ENCODE results near the gene RCBTB2. TPM values are rescaled to one million over a fixed set of nuclear protein-coding genes. Genes with fewer than 3 reads are reported as not detected.

The RCBTB2 gene
- total RNA-seq, 4 donors from 2014 or later: 29.1 to 49.6 (median 34.9) TPM

DNA sequence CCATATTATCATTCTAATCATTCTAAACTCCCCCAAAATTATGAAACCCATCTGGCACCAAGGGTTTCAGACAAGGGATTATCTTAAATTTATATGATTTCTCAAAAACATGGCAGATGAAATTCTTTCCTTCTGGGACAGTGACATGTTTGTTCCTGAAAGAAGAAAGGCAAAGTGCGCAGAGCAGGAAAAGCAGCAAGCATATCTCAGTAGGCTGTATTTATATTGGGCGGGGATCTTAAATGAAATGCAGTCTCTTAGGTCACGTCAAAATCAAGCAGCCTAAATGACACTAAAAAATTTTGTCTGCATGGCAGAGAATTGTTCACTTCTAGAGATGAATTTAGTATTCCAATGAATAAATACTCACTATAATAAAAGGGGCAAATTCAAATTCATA is 49.3 kb downstream of the RCBTB2 start:
- WGBS, 2 donors: 99% methylated on average over 3 of the region's 3 CpGs
- H3K36me3 ChIP-seq: no peaks in the 10 kb centered on the region
- H3K27me3 ChIP-seq: no peaks in the 10 kb centered on the region
- H3K4me1 ChIP-seq: no peaks in the 10 kb centered on the region
- intact Hi-C loops (cut with DNase I): no loop called here
- TF ChIP-seq POLR2A (IDR thresholded peaks at IDR 0.05) (no peak), CTCF (IDR thresholded peaks at IDR 0.05) (no peak)
- no peak overlapping the region for H3K4me3 ChIP-seq (replicated peaks in 1 of 3)
- H3K9me3 ChIP-seq: no peaks in the 10 kb centered on the region
- no peak overlapping the region for H3K27ac ChIP-seq
- DNase-seq: no peak

GRCh38 chr13:48478391-48478790 is 54.5 kb downstream of the RCBTB2 start:
- H3K4me3 ChIP-seq (replicated peaks in 1 of 3): no peak overlapping the region
- 54 to 71% methylated on average over 1 of the region's 1 CpG for WGBS, 2 donors

GRCh38 chr13:48477191-48477855 is 55.6 kb downstream of the RCBTB2 start:
- DNase-seq: no peak
- H3K27ac ChIP-seq: no peak overlapping the region
- no peaks in the 10 kb centered on the region for H3K4me1 ChIP-seq
- no peaks in the 10 kb centered on the region for H3K27me3 ChIP-seq
- TF ChIP-seq POLR2A (IDR thresholded peaks at IDR 0.05) (no peak), CTCF (IDR thresholded peaks at IDR 0.05) (no peak)
- H3K4me3 ChIP-seq (replicated peaks in 1 of 3): no peak overlapping the region
- intact Hi-C loops (cut with DNase I): no loop called here
- 91% methylated on average over 2 of the region's 2 CpGs for WGBS, 2 donors
- no peaks in the 10 kb centered on the region for H3K36me3 ChIP-seq
- no peaks in the 10 kb centered on the region for H3K9me3 ChIP-seq

More at GRCh38 chr13:48478391-48478790, 54.5 kb downstream of the RCBTB2 start:
- H3K4me1 ChIP-seq: no peaks in the 10 kb centered on the region
- no peak for DNase-seq
- no peak overlapping the region for H3K27ac ChIP-seq
- no peaks in the 10 kb centered on the region for H3K36me3 ChIP-seq
- no peaks in the 10 kb centered on the region for H3K27me3 ChIP-seq
- intact Hi-C loops (cut with DNase I): no loop called here
- H3K9me3 ChIP-seq: no peaks in the 10 kb centered on the region
- TF ChIP-seq POLR2A (IDR thresholded peaks at IDR 0.05): no peak
- TF ChIP-seq CTCF (IDR thresholded peaks at IDR 0.05): no peak

GRCh38 chr13:48476686-48477085 is 56.2 kb downstream of the RCBTB2 start:
- DNase-seq: no peak
- WGBS, 2 donors: 59 to 63% methylated on average over 4 of the region's 4 CpGs
- no peaks in the 10 kb centered on the region for H3K36me3 ChIP-seq
- H3K27ac ChIP-seq: no peak overlapping the region
- H3K4me3 ChIP-seq (replicated peaks in 1 of 3): no peak overlapping the region
- no peaks in the 10 kb centered on the region for H3K9me3 ChIP-seq
- no peaks in the 10 kb centered on the region for H3K27me3 ChIP-seq
- intact Hi-C loops (cut with DNase I): no loop called here
- TF ChIP-seq CTCF (IDR thresholded peaks at IDR 0.05): no peak
- TF ChIP-seq POLR2A (IDR thresholded peaks at IDR 0.05): no peak
- no peaks in the 10 kb centered on the region for H3K4me1 ChIP-seq

DNA sequence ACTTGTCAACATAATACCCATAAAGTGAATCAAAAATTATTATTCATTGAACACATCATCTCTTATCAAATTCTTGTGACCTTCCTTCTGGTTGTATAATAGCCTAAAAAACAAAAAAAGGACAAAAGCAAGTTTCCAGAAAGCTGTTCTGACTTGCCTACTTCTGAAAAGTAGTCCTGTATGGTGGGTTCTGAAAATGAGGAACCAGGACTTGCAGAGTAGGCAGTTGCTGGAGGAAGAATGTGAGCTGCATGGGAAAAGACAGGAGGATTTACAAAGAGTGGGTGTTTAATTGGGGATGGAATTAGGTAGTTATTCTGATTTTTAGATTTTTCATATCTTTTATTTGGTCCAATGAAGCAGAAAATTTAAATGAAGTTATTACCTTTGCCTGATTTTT is 56.7 kb downstream of the RCBTB2 start:
- no peak overlapping the region for H3K27ac ChIP-seq
- TF ChIP-seq CTCF (IDR thresholded peaks at IDR 0.05): no peak
- TF ChIP-seq POLR2A (IDR thresholded peaks at IDR 0.05): no peak

More for the DNA sequence above, 56.7 kb downstream of the RCBTB2 start:
- Histone ChIP-seq H3K36me3 (no peaks in the 10 kb centered on the region), H3K9me3 (no peaks in the 10 kb centered on the region), H3K27me3 (no peaks in the 10 kb centered on the region), H3K4me3 (replicated peaks in 1 of 3) (no peak overlapping the region), H3K4me1 (no peaks in the 10 kb centered on the region)
- intact Hi-C loops (cut with DNase I): no loop called here
- no peak for DNase-seq

Data from thyroid gland (tissue), 4 donors.